Thyroid gland (tissue), 4 donors: ENCODE measurements around the gene SNRK.

Source experiments
- CTCF ChIP-seq, 6 experiments: fragments of 200-600 bp in 3 of 6; fragments of 450-650 bp in 3 of 6; sonication (generic) in 3 of 6; IDR thresholded peaks; one replicate each; pipeline ENCODE4 v1.5.1; 2016 to 2019; ENCODE audit warnings: antibody characterized with exemption in 6 of 6, mild to moderate bottlenecking in 2 of 6, inconsistent platforms in 1 of 6, moderate library complexity in 1 of 6
- POLR2A ChIP-seq, 2 donors: fragments of 450-650 bp; IDR thresholded peaks; one replicate each; pipeline ENCODE4 v1.6.1; 2017; ENCODE audit warnings: antibody characterized with exemption in 2 of 2, mild to moderate bottlenecking in 2 of 2, moderate library complexity in 1 of 2

GRCh38 chr3:43290956-43291355 is 4.6 kb downstream of the SNRK start:
- TF ChIP-seq POLR2A (IDR thresholded peaks at IDR 0.05) (no peak), CTCF (IDR thresholded peaks at IDR 0.05) (no peak)
